H9 (cell line): ENCODE measurements around the gene NDUFB10. TPM values are rescaled to one million over a fixed set of nuclear protein-coding genes. Genes with fewer than 3 reads are reported as not detected.

Source experiments
- DNase-seq: peaks from one replicate; pipeline ENCODE4 v3.0.0-alpha.2; 2017
- H2AFZ ChIP-seq: one replicate; pipeline ENCODE4 v1.6.1; 2013; ENCODE audit warnings: mild to moderate bottlenecking, low read length, control low read depth, moderate library complexity
- H2AK5ac ChIP-seq: 2 replicates; pipeline ENCODE4 v1.6.1; 2013; ENCODE audit warnings: low read length, control low read depth, mixed read lengths; ENCODE audit not compliant: insufficient read length
- H2BK120ac ChIP-seq: one replicate; pipeline ENCODE4 v1.6.1; 2013; ENCODE audit warnings: low read depth, mild to moderate bottlenecking, low read length, control low read depth, inconsistent platforms; ENCODE audit not compliant: poor library complexity, severe bottlenecking
- H2BK12ac ChIP-seq: 2 replicates; pipeline ENCODE4 v1.6.1; 2013; ENCODE audit warnings: low read length, control low read depth, mixed read lengths, low read depth; ENCODE audit not compliant: insufficient read length
- H2BK15ac ChIP-seq: 2 replicates; pipeline ENCODE4 v1.6.1; 2013; ENCODE audit warnings: low read depth, low read length, control low read depth
- H2BK20ac ChIP-seq: one replicate; pipeline ENCODE4 v1.6.1; 2013; ENCODE audit warnings: low read depth, mild to moderate bottlenecking, low read length, control low read depth, inconsistent platforms; ENCODE audit not compliant: poor library complexity, severe bottlenecking
- H2BK5ac ChIP-seq: 2 replicates; pipeline ENCODE4 v1.6.1; 2013; ENCODE audit warnings: low read length, control low read depth, mixed read lengths; ENCODE audit not compliant: insufficient read length
- H3K14ac ChIP-seq: 2 replicates; pipeline ENCODE4 v1.6.1; 2013; ENCODE audit warnings: low read length, control low read depth; ENCODE audit not compliant: insufficient read depth
- H3K18ac ChIP-seq: 2 replicates; pipeline ENCODE4 v1.6.1; 2013; ENCODE audit warnings: low read depth, mild to moderate bottlenecking, mixed read lengths, low read length, control low read depth; ENCODE audit not compliant: insufficient read length
- H3K23ac ChIP-seq: 2 replicates; pipeline ENCODE4 v1.6.1; 2013; ENCODE audit warnings: low read length, control low read depth, mixed read lengths, low read depth; ENCODE audit not compliant: insufficient read length
- H3K23me2 ChIP-seq: 2 replicates; pipeline ENCODE4 v1.6.1; 2013; ENCODE audit warnings: low read depth, mild to moderate bottlenecking, mixed read lengths, low read length, control low read depth; ENCODE audit not compliant: insufficient read length, poor library complexity, severe bottlenecking
- H3K27ac ChIP-seq: 2 replicates; pipeline ENCODE4 v1.5.1; 2013; ENCODE audit warnings: low read length, control low read depth, mixed read lengths, low read depth; ENCODE audit not compliant: insufficient read length
- H3K27me3 ChIP-seq: 2 replicates; pipeline ENCODE4 v1.6.1; 2013; ENCODE audit warnings: low read length, control low read depth, inconsistent platforms; ENCODE audit not compliant: insufficient read depth
- H3K4ac ChIP-seq: 2 replicates; pipeline ENCODE4 v1.6.1; 2013; ENCODE audit warnings: low read depth, mild to moderate bottlenecking, control low read depth, inconsistent platforms, low read length, moderate library complexity
- H3K4me1 ChIP-seq: 2 replicates; pipeline ENCODE4 v1.6.1; 2013; ENCODE audit warnings: low read length, control low read depth, inconsistent platforms; ENCODE audit not compliant: insufficient read depth
- H3K4me2 ChIP-seq: 2 replicates; pipeline ENCODE4 v1.6.1; 2013; ENCODE audit warnings: low read length, control low read depth, mixed read lengths; ENCODE audit not compliant: insufficient read length, insufficient read depth
- H3K56ac ChIP-seq: 2 replicates; pipeline ENCODE4 v1.6.1; 2013; ENCODE audit warnings: low read depth, mild to moderate bottlenecking, mixed read lengths, low read length, control low read depth; ENCODE audit not compliant: insufficient read length
- H3K79me1 ChIP-seq: 2 replicates; pipeline ENCODE4 v1.6.1; 2013; ENCODE audit warnings: low read depth, mild to moderate bottlenecking, moderate library complexity, low read length, control low read depth, inconsistent platforms; ENCODE audit not compliant: insufficient read depth, poor library complexity, severe bottlenecking
- H3K79me2 ChIP-seq: 2 replicates; pipeline ENCODE4 v1.6.1; 2013; ENCODE audit warnings: low read length, control low read depth, inconsistent platforms; ENCODE audit not compliant: insufficient read depth
- H3K9ac ChIP-seq: 2 replicates; pipeline ENCODE4 v1.6.1; 2013; ENCODE audit warnings: low read length, control low read depth, mixed read lengths; ENCODE audit not compliant: insufficient read length; ENCODE audit errors: extremely low read depth
- H3K9me3 ChIP-seq: one replicate; pipeline ENCODE4 v1.6.1; 2013; ENCODE audit warnings: low read depth, low read length, inconsistent platforms; ENCODE audit not compliant: control insufficient read depth
- H3T11ph ChIP-seq: one replicate; pipeline ENCODE4 v1.6.1; 2013; ENCODE audit warnings: mild to moderate bottlenecking, low read length, control low read depth, inconsistent platforms
- H4K20me1 ChIP-seq: one replicate; pipeline ENCODE4 v1.6.1; 2013; ENCODE audit not compliant: control insufficient read depth, insufficient read length, insufficient read depth
- H4K5ac ChIP-seq: 2 replicates; pipeline ENCODE4 v1.6.1; 2013; ENCODE audit warnings: low read depth, mild to moderate bottlenecking, mixed read lengths, low read length, control low read depth; ENCODE audit not compliant: insufficient read length
- H4K8ac ChIP-seq: replicated peaks from 2 replicates; pipeline ENCODE4 v1.6.1; 2013; ENCODE audit warnings: low read length, control low read depth, mixed read lengths, low read depth; ENCODE audit not compliant: insufficient read length
- H4K91ac ChIP-seq: 2 replicates; pipeline ENCODE4 v1.6.1; 2013; ENCODE audit warnings: low read depth, mild to moderate bottlenecking, moderate library complexity, mixed read lengths, low read length, control low read depth; ENCODE audit not compliant: insufficient read length
- H3K27ac Mint-ChIP-seq, 3 experiments: 2 replicates in 2 of 3; 3 replicates in 1 of 3; pipeline ENCODE4 v1.8.0; 2020 to 2021; ENCODE audit warnings: mixed read lengths in 3 of 3, mild to moderate bottlenecking in 1 of 3, moderate library complexity in 1 of 3
- H3K27me3 Mint-ChIP-seq: 2 replicates; pipeline ENCODE4 v1.8.0; 2021; ENCODE audit warnings: low read depth, mild to moderate bottlenecking, moderate library complexity, mixed read lengths
- H3K36me3 Mint-ChIP-seq, 3 experiments: 2 replicates in 2 of 3; 3 replicates in 1 of 3; pipeline ENCODE4 v1.8.0; 2020 to 2021; ENCODE audit warnings: low read depth in 3 of 3, mixed read lengths in 3 of 3; ENCODE audit not compliant: insufficient read depth in 1 of 3
- H3K4me1 Mint-ChIP-seq, 2 experiments: 2 replicates each; pipeline ENCODE4 v1.8.0; 2020; ENCODE audit warnings: mixed read lengths in 2 of 2
- H3K4me3 Mint-ChIP-seq, 2 experiments: 2 replicates in 1 of 2; 3 replicates in 1 of 2; pipeline ENCODE4 v1.8.0; 2020 to 2021; ENCODE audit warnings: mild to moderate bottlenecking in 2 of 2, mixed read lengths in 2 of 2, moderate library complexity in 1 of 2
- H3K9me3 Mint-ChIP-seq, 2 experiments: 2 replicates in 1 of 2; 3 replicates in 1 of 2; pipeline ENCODE4 v1.8.0; 2020; ENCODE audit warnings: mild to moderate bottlenecking in 2 of 2, mixed read lengths in 2 of 2, moderate library complexity in 1 of 2
- WGBS: extraction: QIAGEN DNeasy Blood & Tissue Kit; methylation state at CpG from one replicate; pipeline ENCODE4 v1.1.7; 2013; ENCODE audit warnings: missing lambda C conversion rate, low lambda C conversion rate, mixed read lengths; ENCODE audit not compliant: insufficient read length; ENCODE audit errors: extremely low coverage; 5-methylcytosine and 5-hydroxymethylcytosine counted together
- total RNA-seq: library from RNA; stranded (reverse); gene quantifications from 2 replicates; pipeline ENCODE4 v1.2.1, GENCODE V29; 2021
- TF ChIP-seq, protein P1 (sequence below): fragments of 200-600 bp; sonication (generic); conservative IDR thresholded peaks from 3 replicates; pipeline ENCODE4 v1.8.0; 2021; ENCODE audit warnings: antibody characterized with exemption, mild to moderate bottlenecking

Gene NDUFB10
- total RNA-seq, 1 experiment from 2014 or later: 191 TPM

- H3K27ac Mint-ChIP-seq: peak overlapping the region in 1 of 3 experiments; percentile 92; a peak in 1 of 7 replicates
- no peak overlapping the region for H4K5ac ChIP-seq
- no peak overlapping the region for H2AK5ac ChIP-seq
- no peak overlapping the region for H3T11ph ChIP-seq
- H3K14ac ChIP-seq: no peak overlapping the region
- no peaks in the 10 kb centered on the region for H4K20me1 ChIP-seq
- no peak overlapping the region for H3K4me2 ChIP-seq
- H3K27me3 ChIP-seq: no peaks in the 10 kb centered on the region
- H3K36me3 Mint-ChIP-seq: no peaks in the 10 kb centered on the region; a peak in 1 of 7 replicates
- no peaks in the 10 kb centered on the region for H3K79me1 ChIP-seq
- TF ChIP-seq, protein P1, sequence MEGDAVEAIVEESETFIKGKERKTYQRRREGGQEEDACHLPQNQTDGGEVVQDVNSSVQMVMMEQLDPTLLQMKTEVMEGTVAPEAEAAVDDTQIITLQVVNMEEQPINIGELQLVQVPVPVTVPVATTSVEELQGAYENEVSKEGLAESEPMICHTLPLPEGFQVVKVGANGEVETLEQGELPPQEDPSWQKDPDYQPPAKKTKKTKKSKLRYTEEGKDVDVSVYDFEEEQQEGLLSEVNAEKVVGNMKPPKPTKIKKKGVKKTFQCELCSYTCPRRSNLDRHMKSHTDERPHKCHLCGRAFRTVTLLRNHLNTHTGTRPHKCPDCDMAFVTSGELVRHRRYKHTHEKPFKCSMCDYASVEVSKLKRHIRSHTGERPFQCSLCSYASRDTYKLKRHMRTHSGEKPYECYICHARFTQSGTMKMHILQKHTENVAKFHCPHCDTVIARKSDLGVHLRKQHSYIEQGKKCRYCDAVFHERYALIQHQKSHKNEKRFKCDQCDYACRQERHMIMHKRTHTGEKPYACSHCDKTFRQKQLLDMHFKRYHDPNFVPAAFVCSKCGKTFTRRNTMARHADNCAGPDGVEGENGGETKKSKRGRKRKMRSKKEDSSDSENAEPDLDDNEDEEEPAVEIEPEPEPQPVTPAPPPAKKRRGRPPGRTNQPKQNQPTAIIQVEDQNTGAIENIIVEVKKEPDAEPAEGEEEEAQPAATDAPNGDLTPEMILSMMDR: no peak
- H3K4me1 Mint-ChIP-seq: peaks cover 4 to 5% of the 10 kb centered on the region in 2 experiments; a peak in 2 of 4 replicates
- no peak overlapping the region for H2BK15ac ChIP-seq
- WGBS: no CpG with 5 or more reads among the region's 19 CpGs
- no peak overlapping the region for H3K4ac ChIP-seq
- no peak overlapping the region for H3K27ac ChIP-seq
- peaks cover 3% of the 10 kb centered on the region for H3K27me3 Mint-ChIP-seq
- no peak for DNase-seq
- peaks cover 0 to 3% of the 10 kb centered on the region in 2 experiments; a peak in 2 of 5 replicates for H3K9me3 Mint-ChIP-seq
- no peaks in the 10 kb centered on the region for H3K23me2 ChIP-seq
- no peaks in the 10 kb centered on the region for H3K4me1 ChIP-seq
- no peak overlapping the region for H2BK12ac ChIP-seq
- no peaks in the 10 kb centered on the region for H3K79me2 ChIP-seq
- no peak overlapping the region for H2AFZ ChIP-seq
- H4K91ac ChIP-seq: no peak overlapping the region
- H2BK120ac ChIP-seq: no peak overlapping the region
- no peaks in the 10 kb centered on the region for H3K9me3 ChIP-seq
- no peak overlapping the region for H3K4me3 Mint-ChIP-seq
- no peak overlapping the region for H3K18ac ChIP-seq
- no peak overlapping the region for H2BK20ac ChIP-seq
- no peak overlapping the region for H4K8ac ChIP-seq
- no peak overlapping the region for H2BK5ac ChIP-seq
- no peak overlapping the region for H3K56ac ChIP-seq
- H3K9ac ChIP-seq: no peak overlapping the region
- H3K23ac ChIP-seq: no peak overlapping the region
Measured at GRCh38 chr16:1950559-1950958, 8.8 kb upstream of the NDUFB10 start.
